Thyroid gland (tissue), 4 donors: ENCODE data around the gene MTG2. TPM values are rescaled to one million over a fixed set of nuclear protein-coding genes. Genes with fewer than 3 reads are reported as not detected.

ENCODE experiments used
- DNase-seq, 2 donors: peaks; one replicate each; pipeline ENCODE4 v3.0.0-alpha.2; 2019
- H3K27ac ChIP-seq, 3 donors: fragments of 200-600 bp; sonication (generic); 1 replicate in 2 of 3; 2 replicates in 1 of 3; pipeline ENCODE4 v1.5.1; 2016 to 2019; ENCODE audit warnings: mild to moderate bottlenecking in 1 of 3, moderate library complexity in 1 of 3
- H3K27me3 ChIP-seq: fragments of 200-600 bp; sonication (generic); one replicate; pipeline ENCODE4 v1.5.1; 2019
- H3K36me3 ChIP-seq, 2 donors: fragments of 200-600 bp; sonication (generic); one replicate each; pipeline ENCODE4 v1.5.1; 2016 to 2019
- H3K4me1 ChIP-seq, 2 donors: fragments of 200-600 bp; sonication (generic); one replicate each; pipeline ENCODE4 v1.5.1; 2017 to 2019
- H3K4me3 ChIP-seq, 3 donors: fragments of 200-600 bp; sonication (generic); replicated peaks in 1 of 3; 1 replicate in 2 of 3; 2 replicates in 1 of 3; pipeline ENCODE4 v1.5.1; 2016; ENCODE audit warnings: mild to moderate bottlenecking in 1 of 3
- H3K9me3 ChIP-seq: fragments of 200-600 bp; sonication (generic); one replicate; pipeline ENCODE4 v1.5.1; 2017
- CTCF ChIP-seq, 6 experiments: fragments of 200-600 bp in 3 of 6; fragments of 450-650 bp in 3 of 6; sonication (generic) in 3 of 6; IDR thresholded peaks; one replicate each; pipeline ENCODE4 v1.5.1; 2016 to 2019; ENCODE audit warnings: antibody characterized with exemption in 6 of 6, mild to moderate bottlenecking in 2 of 6, inconsistent platforms in 1 of 6, moderate library complexity in 1 of 6
- POLR2A ChIP-seq, 2 donors: fragments of 450-650 bp; IDR thresholded peaks; one replicate each; pipeline ENCODE4 v1.6.1; 2017; ENCODE audit warnings: antibody characterized with exemption in 2 of 2, mild to moderate bottlenecking in 2 of 2, moderate library complexity in 1 of 2
- WGBS, 2 donors: methylation state at CpG; one replicate each; pipeline ENCODE4 v1.1.5; 2017; 5-methylcytosine and 5-hydroxymethylcytosine counted together
- intact Hi-C: fragments of 100-400 bp; cut with DNase I; formaldehyde crosslinking; loops from one replicate; pipeline ENCODE4 v1.15.1; 2023
- total RNA-seq, 4 donors: library from RNA; depleted of rRNA; stranded (reverse); fragments of >200 nt; gene quantifications; one replicate each; pipeline ENCODE4 v1.2.3, GENCODE V29; 2016

The MTG2 gene
- total RNA-seq, 4 donors from 2014 or later, result 21.6 to 38.2 (median 33.4) TPM

GRCh38 chr20:62215991-62216635, 33.3 kb downstream of the MTG2 start:
- no peak for DNase-seq

DNA sequence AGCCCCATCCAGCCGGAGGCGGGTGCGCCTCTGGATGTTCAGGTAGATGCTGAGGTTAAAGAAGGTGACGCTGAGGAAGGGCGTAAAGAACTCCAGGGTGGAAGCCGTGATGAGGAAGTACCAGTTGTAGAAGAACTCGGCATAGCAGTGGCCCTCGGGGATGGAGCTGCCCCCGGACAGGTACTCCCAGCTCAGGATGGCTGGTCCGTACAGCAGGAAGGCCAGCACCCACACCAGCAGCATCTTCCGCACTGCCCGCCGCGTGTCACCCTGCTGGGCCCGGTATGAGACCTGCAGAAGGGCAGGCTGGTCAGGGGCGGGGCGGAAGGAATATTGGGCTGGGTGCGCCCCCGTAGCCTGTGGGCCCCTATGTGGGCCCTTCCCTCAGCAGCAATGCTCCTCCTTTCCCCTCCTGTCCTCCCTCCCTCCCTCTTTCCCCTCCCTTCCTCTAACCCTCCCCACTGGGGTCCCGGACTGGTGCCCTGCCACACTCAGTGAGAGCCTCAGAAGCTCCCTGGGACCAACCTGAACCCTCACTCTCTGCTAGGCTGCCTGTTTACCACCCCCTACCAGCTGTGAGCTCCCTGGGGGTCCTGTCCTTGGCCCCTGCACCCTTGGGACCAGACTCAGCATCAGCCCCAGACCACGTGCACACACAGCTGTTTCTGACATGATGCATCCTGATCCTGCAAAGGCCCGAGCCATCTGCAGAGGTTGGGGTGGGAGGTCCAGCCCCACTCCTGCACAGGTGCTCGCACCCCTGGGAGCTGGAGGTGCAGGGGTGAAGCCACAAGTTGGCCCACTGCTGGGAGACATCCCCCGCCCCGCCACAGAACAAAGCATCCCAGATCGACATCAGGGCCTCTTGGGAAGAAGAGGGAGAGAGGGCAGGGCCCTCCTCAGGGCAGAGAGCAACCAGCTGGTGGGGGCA, 34.1 kb downstream of the MTG2 start:
- 75 to 77% methylated on average over 21 to 24 of the region's 26 CpGs for WGBS, 2 donors
- no peak for DNase-seq
- Histone ChIP-seq H3K27me3 (peaks cover 8% of the 10 kb centered on the region), H3K4me1 (peaks cover 5 to 13% of the 10 kb centered on the region in 2 donors), H3K9me3 (no peaks in the 10 kb centered on the region), H3K36me3 (no peaks in the 10 kb centered on the region), H3K4me3 (no peak overlapping the region), H3K27ac (no peak overlapping the region)
- TF ChIP-seq CTCF (IDR thresholded peaks at IDR 0.05) (no peak), POLR2A (IDR thresholded peaks at IDR 0.05) (no peak)
- intact Hi-C loops, result no loop called here

More at GRCh38 chr20:62215991-62216635, 33.3 kb downstream of the MTG2 start:
- Histone ChIP-seq H3K4me3 (no peak overlapping the region), H3K27me3 (peaks cover 8% of the 10 kb centered on the region), H3K36me3 (no peaks in the 10 kb centered on the region), H3K27ac (no peak overlapping the region), H3K9me3 (no peaks in the 10 kb centered on the region), H3K4me1 (peaks cover 5 to 13% of the 10 kb centered on the region in 2 donors)
- 75 to 83% methylated on average over 18 to 39 of the region's 40 CpGs for WGBS, 2 donors
- TF ChIP-seq POLR2A (IDR thresholded peaks at IDR 0.05) (no peak), CTCF (IDR thresholded peaks at IDR 0.05) (no peak)
- intact Hi-C loops, result no loop called here

- Histone ChIP-seq H3K4me3 (no peak overlapping the region), H3K9me3 (no peaks in the 10 kb centered on the region), H3K4me1 (peaks cover 5 to 13% of the 10 kb centered on the region in 2 donors), H3K36me3 (no peaks in the 10 kb centered on the region), H3K27me3 (peaks cover 8% of the 10 kb centered on the region), H3K27ac (no peak overlapping the region)
- intact Hi-C loops, result no loop called here
- no peak for DNase-seq
- TF ChIP-seq CTCF (IDR thresholded peaks at IDR 0.05), result no peak
- TF ChIP-seq POLR2A (IDR thresholded peaks at IDR 0.05), result no peak
- 57 to 63% methylated on average over 19 to 24 of the region's 38 CpGs for WGBS, 2 donors
Observed at GRCh38 chr20:62217913-62218773, 35.3 kb downstream of the MTG2 start.

DNA sequence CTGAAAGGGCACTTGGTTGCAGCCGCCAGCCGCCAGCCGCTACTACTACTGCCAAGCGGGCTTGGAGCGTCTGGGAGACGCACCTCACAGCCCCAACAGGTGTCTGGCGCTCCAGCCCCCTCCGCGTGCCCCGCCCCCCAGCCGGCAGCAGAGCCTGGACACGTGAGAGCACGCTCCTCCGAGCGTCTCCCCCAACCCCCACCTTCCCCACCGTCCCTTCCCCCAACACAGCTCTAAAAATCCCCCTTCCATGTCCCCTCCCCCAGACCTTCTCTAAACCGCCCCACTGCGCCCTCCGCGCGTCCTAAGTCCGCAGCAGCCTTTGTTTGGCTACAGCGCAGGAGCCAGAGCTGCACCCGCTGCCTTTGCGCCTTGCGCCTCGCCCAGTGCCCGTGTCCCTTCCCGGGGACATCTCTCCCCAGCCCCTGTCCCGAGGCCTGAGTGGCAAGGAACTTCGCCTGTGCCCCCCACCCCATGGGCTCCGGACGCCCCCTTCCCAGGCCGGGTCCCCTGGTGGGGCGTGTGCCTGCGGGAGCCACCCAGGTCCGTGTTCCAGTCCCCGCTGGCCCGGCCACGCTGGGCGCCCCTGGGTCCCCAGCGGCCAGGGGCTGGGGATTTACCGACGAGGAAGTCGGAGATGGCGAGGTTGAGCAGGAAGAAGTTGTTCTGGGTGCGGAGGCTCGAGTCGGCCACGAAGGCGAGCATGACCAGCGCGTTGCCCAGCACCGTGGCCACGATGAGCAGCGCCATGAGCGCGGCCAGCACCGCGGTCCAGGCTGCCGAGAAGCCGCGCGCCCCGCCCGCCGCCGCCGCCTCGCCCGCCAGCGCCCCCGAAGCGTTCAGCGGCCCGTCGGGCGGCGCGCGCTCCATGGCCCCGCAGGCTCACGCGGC, 36.5 kb downstream of the MTG2 start:
- WGBS, 2 donors, result 2 to 3% methylated on average over 17 to 50 of the region's 84 CpGs
- TF ChIP-seq POLR2A (IDR thresholded peaks at IDR 0.05) (no peak), CTCF (IDR thresholded peaks at IDR 0.05) (no peak)
- intact Hi-C loops, result no loop called here
- H3K4me3 ChIP-seq, result no peak overlapping the region
- peaks cover 8% of the 10 kb centered on the region for H3K27me3 ChIP-seq
- H3K4me1 ChIP-seq, result peaks cover 5 to 13% of the 10 kb centered on the region in 2 donors
- H3K36me3 ChIP-seq, result no peaks in the 10 kb centered on the region
- no peak overlapping the region for H3K27ac ChIP-seq
- H3K9me3 ChIP-seq, result no peaks in the 10 kb centered on the region
- no peak for DNase-seq
